Placental pericyte (primary cell): Measurements from ENCODE around the gene PCDH15. TPM values are rescaled to one million over a fixed set of nuclear protein-coding genes. Genes with fewer than 3 reads are reported as not detected.

Experiments used
- small RNA-seq: library from RNA; depleted of rRNA; stranded (forward); fragments of <200 nt; gene quantifications from one replicate; pipeline ENCODE3, GENCODE V24; 2012; ENCODE audit warnings: low replicate concordance
- total RNA-seq: library from RNA; depleted of rRNA; stranded (reverse); fragments of >200 nt; gene quantifications from 2 replicates; pipeline ENCODE4 v1.2.3, GENCODE V29; 2012

Gene PCDH15
- not detected in 2 replicates for total RNA-seq

GRCh38 chr10:54800741-54801421 lies at the start of gene PCDH15:
Gene PCDH15 (minus strand): TSS chr10:54801231. CDS start chr10:54664262, 136,969 bp downstream.

Small RNA genes within 50 kb of the gene (small RNA-seq; reads per million reads assigned to genes)
- gene AL365496.1 = not detected
- not detected for gene MIR548F1
- not detected for gene RNU6-687P
